HAP-1 (cell line): Measurements from ENCODE around the gene DCAF17.
A peak's percentile ranks its signal among the peaks of the same experiment; 100 is the strongest.
"Not testable (repeated sequence)": the region's sequence is repeated elsewhere in the genome, so short reads cannot be mapped to it uniquely, and the experiment has no call there.

Source experiments
- DNase-seq, 2 experiments: peaks; one replicate each; pipeline ENCODE4 v3.0.0-alpha.2; 2016 to 2020; ENCODE audit warnings: low spot score in 2 of 2
- H3K27me3 ChIP-seq: fragments of 250-450 bp; sonication (Bioruptor Pico); 2 replicates; pipeline ENCODE4 v1.5.1; 2020; ENCODE audit warnings: low read depth, mild to moderate bottlenecking, moderate library complexity
- H3K36me3 ChIP-seq: fragments of 250-450 bp; sonication (Bioruptor Pico); replicated peaks from 2 replicates; pipeline ENCODE4 v1.5.1; 2020; ENCODE audit warnings: mild to moderate bottlenecking
- H3K4me1 ChIP-seq: fragments of 250-450 bp; sonication (Bioruptor Pico); 2 replicates; pipeline ENCODE4 v1.5.1; 2020; ENCODE audit warnings: mild to moderate bottlenecking
- H3K4me3 ChIP-seq: fragments of 250-450 bp; sonication (Bioruptor Pico); 2 replicates; pipeline ENCODE4 v1.5.1; 2020; ENCODE audit warnings: mild to moderate bottlenecking, moderate library complexity
- H3K9me3 ChIP-seq: fragments of 250-450 bp; sonication (Bioruptor Pico); 2 replicates; pipeline ENCODE4 v1.5.1; 2020; ENCODE audit warnings: mild to moderate bottlenecking, moderate library complexity
- in situ Hi-C: fragments of 300-500 bp; cut with MboI; formaldehyde crosslinking; loops from 3 replicates; pipeline ENCODE4 v1.14.3; 2020; ENCODE audit warnings: low sequenced_read_pairs, inconsistent platforms, mixed read lengths

DCAF17 gene

GRCh38 chr2:171483793-171484192 lies 49.8 kb downstream of the DCAF17 start:
- DNase-seq, result no peak
- Histone ChIP-seq H3K36me3 (0 out of 2 replicates have a peak, but pooled peaks cover 4% of the 10 kb centered on the region), H3K27me3 (no peaks in the 10 kb centered on the region), H3K4me1 (no peaks in the 10 kb centered on the region), H3K9me3 (no peaks in the 10 kb centered on the region), H3K4me3 (no peak overlapping the region)
- in situ Hi-C loops, result no loop called here

GRCh38 chr2:171485116-171485515 lies 51.1 kb downstream of the DCAF17 start:
- H3K36me3 ChIP-seq, result 0 out of 2 replicates have a peak, but pooled peaks cover 4% of the 10 kb centered on the region
- no peaks in the 10 kb centered on the region for H3K9me3 ChIP-seq
- in situ Hi-C loops, result no loop called here
- H3K4me1 ChIP-seq, result no peaks in the 10 kb centered on the region
- H3K27me3 ChIP-seq, result no peaks in the 10 kb centered on the region
- no peak overlapping the region for H3K4me3 ChIP-seq
- no peak for DNase-seq

- Histone ChIP-seq H3K36me3 (no peaks in the 10 kb centered on the region), H3K9me3 (no peaks in the 10 kb centered on the region), H3K27me3 (no peaks in the 10 kb centered on the region), H3K4me3 (no peak overlapping the region), H3K4me1 (peaks cover 7% of the 10 kb centered on the region)
- in situ Hi-C loops, result no loop called here
- DNase-seq, result no peak
Measured at GRCh38 chr2:171487201-171487600, 53.2 kb downstream of the DCAF17 start.

GRCh38 chr2:171487803-171488259 lies 53.8 kb downstream of the DCAF17 start:
- H3K27me3 ChIP-seq, result no peaks in the 10 kb centered on the region
- peaks cover 7% of the 10 kb centered on the region for H3K4me1 ChIP-seq
- no peaks in the 10 kb centered on the region for H3K36me3 ChIP-seq
- H3K4me3 ChIP-seq, result no peak overlapping the region
- in situ Hi-C loops, result no loop called here
- DNase-seq, result no peak
- no peaks in the 10 kb centered on the region for H3K9me3 ChIP-seq

GRCh38 chr2:171490577-171490976 lies 56.6 kb downstream of the DCAF17 start:
- Histone ChIP-seq H3K36me3 (no peaks in the 10 kb centered on the region), H3K9me3 (no peaks in the 10 kb centered on the region), H3K4me3 (no peak overlapping the region), H3K4me1 (peaks cover 7% of the 10 kb centered on the region), H3K27me3 (no peaks in the 10 kb centered on the region)
- in situ Hi-C loops, result no loop called here
- no peak for DNase-seq

- in situ Hi-C loops, result no loop called here
- no peaks in the 10 kb centered on the region for H3K36me3 ChIP-seq
- no peaks in the 10 kb centered on the region for H3K27me3 ChIP-seq
- H3K4me3 ChIP-seq, result no peak overlapping the region
- H3K4me1 ChIP-seq, result peaks cover 7% of the 10 kb centered on the region
- H3K9me3 ChIP-seq, result no peaks in the 10 kb centered on the region
- no peak for DNase-seq
Measured at GRCh38 chr2:171491292-171491691, 57.3 kb downstream of the DCAF17 start.

- H3K4me3 ChIP-seq, result no peak overlapping the region
- no peaks in the 10 kb centered on the region for H3K36me3 ChIP-seq
- no peaks in the 10 kb centered on the region for H3K9me3 ChIP-seq
- in situ Hi-C loops, result no loop called here
- no peaks in the 10 kb centered on the region for H3K27me3 ChIP-seq
- no peak for DNase-seq
- H3K4me1 ChIP-seq, result peaks cover 7% of the 10 kb centered on the region
Measured at GRCh38 chr2:171492664-171493063, 58.6 kb downstream of the DCAF17 start.

- in situ Hi-C loops, H3K4me1 ChIP-seq, H3K36me3 ChIP-seq, H3K27me3 ChIP-seq, H3K4me3 ChIP-seq, DNase-seq, H3K9me3 ChIP-seq: not testable (repeated sequence)
Measured at GRCh38 chr2:171497664-171498063, 63.6 kb downstream of the DCAF17 start.

- Histone ChIP-seq H3K9me3 (no peaks in the 10 kb centered on the region), H3K27me3 (no peaks in the 10 kb centered on the region), H3K36me3 (no peaks in the 10 kb centered on the region), H3K4me3 (no peak overlapping the region), H3K4me1 (peaks cover 6% of the 10 kb centered on the region; the same call in 1 of the 2 replicates)
- DNase-seq, result peak; percentile 23 to 68
- in situ Hi-C loops, result no loop called here
Measured at GRCh38 chr2:171505374-171505773, 71.3 kb downstream of the DCAF17 start.

- Histone ChIP-seq H3K27me3 (no peaks in the 10 kb centered on the region), H3K4me3 (no peak overlapping the region), H3K4me1 (peaks cover 6% of the 10 kb centered on the region; the same call in 1 of the 2 replicates), H3K9me3 (no peaks in the 10 kb centered on the region), H3K36me3 (no peaks in the 10 kb centered on the region)
- in situ Hi-C loops, result no loop called here
- DNase-seq, result no peak
Measured at GRCh38 chr2:171509945-171510731, 76.1 kb downstream of the DCAF17 start.

- H3K9me3 ChIP-seq, result no peaks in the 10 kb centered on the region
- no peaks in the 10 kb centered on the region for H3K4me1 ChIP-seq
- no peak overlapping the region for H3K4me3 ChIP-seq
- H3K27me3 ChIP-seq, result no peaks in the 10 kb centered on the region
- in situ Hi-C loops, result no loop called here
- no peak for DNase-seq
- no peaks in the 10 kb centered on the region for H3K36me3 ChIP-seq
Measured at GRCh38 chr2:171512014-171512413, 78.0 kb downstream of the DCAF17 start.

GRCh38 chr2:171512683-171513195 lies 78.7 kb downstream of the DCAF17 start:
- DNase-seq, result no peak
- no peaks in the 10 kb centered on the region for H3K36me3 ChIP-seq
- no peaks in the 10 kb centered on the region for H3K9me3 ChIP-seq
- no peak overlapping the region for H3K4me3 ChIP-seq
- no peaks in the 10 kb centered on the region for H3K27me3 ChIP-seq
- H3K4me1 ChIP-seq, result no peaks in the 10 kb centered on the region
- in situ Hi-C loops, result no loop called here

GRCh38 chr2:171513719-171514160 lies 79.7 kb downstream of the DCAF17 start:
- no peaks in the 10 kb centered on the region for H3K9me3 ChIP-seq
- H3K27me3 ChIP-seq, result no peaks in the 10 kb centered on the region
- H3K4me1 ChIP-seq, result no peaks in the 10 kb centered on the region
- H3K4me3 ChIP-seq, result no peak overlapping the region
- H3K36me3 ChIP-seq, result no peaks in the 10 kb centered on the region
- DNase-seq, result no peak
- in situ Hi-C loops, result no loop called here

- Histone ChIP-seq H3K36me3 (no peaks in the 10 kb centered on the region), H3K9me3 (no peaks in the 10 kb centered on the region), H3K4me1 (no peaks in the 10 kb centered on the region)
Measured at GRCh38 chr2:171514908-171515582, 81.0 kb downstream of the DCAF17 start.

More at GRCh38 chr2:171514908-171515582, 81.0 kb downstream of the DCAF17 start:
- in situ Hi-C loops, result no loop called here
- no peak for DNase-seq
- no peak overlapping the region for H3K4me3 ChIP-seq
- no peaks in the 10 kb centered on the region for H3K27me3 ChIP-seq
